Progenitor cell of endocrine pancreas (in vitro differentiated cells): Measurements from ENCODE around the gene GRIK5. TPM values are rescaled to one million over a fixed set of nuclear protein-coding genes. Genes with fewer than 3 reads are reported as not detected.

Source experiments
- DNase-seq: peaks from one replicate; pipeline ENCODE4 v3.0.0; 2021; ENCODE audit warnings: low spot score; ENCODE audit not compliant: unreplicated experiment
- H3K27ac Mint-ChIP-seq: 2 replicates; pipeline ENCODE4 v1.8.0; 2021; ENCODE audit warnings: mild to moderate bottlenecking, moderate library complexity, mixed read lengths
- H3K27me3 Mint-ChIP-seq: 2 replicates; pipeline ENCODE4 v1.8.0; 2021; ENCODE audit warnings: mixed read lengths
- H3K36me3 Mint-ChIP-seq: 2 replicates; pipeline ENCODE4 v1.8.0; 2022; ENCODE audit warnings: mixed read lengths; ENCODE audit not compliant: insufficient read depth
- H3K4me1 Mint-ChIP-seq: 2 replicates; pipeline ENCODE4 v1.8.0; 2021; ENCODE audit warnings: low read depth, mixed read lengths
- H3K4me3 Mint-ChIP-seq: 2 replicates; pipeline ENCODE4 v1.8.0; 2021; ENCODE audit warnings: low read depth, mild to moderate bottlenecking, moderate library complexity, mixed read lengths
- H3K9me3 Mint-ChIP-seq: 2 replicates; pipeline ENCODE4 v1.8.0; 2021; ENCODE audit warnings: low read depth, mixed read lengths
- CTCF ChIP-seq: fragments of 200-600 bp; sonication (generic); IDR thresholded peaks from one replicate; pipeline ENCODE4 v1.5.0; 2021; ENCODE audit warnings: antibody characterized with exemption, mild to moderate bottlenecking; ENCODE audit not compliant: unreplicated experiment
- total RNA-seq: library from RNA; stranded (reverse); gene quantifications from 2 replicates; pipeline ENCODE4 v1.2.1, GENCODE V29; 2021

GRIK5 gene
- total RNA-seq, 1 donor from 2014 or later: 11.6 TPM

GRCh38 chr19:42068361-42068755 lies 1.6 kb downstream of the GRIK5 start:
- H3K27me3 Mint-ChIP-seq: peaks cover 12% of the 10 kb centered on the region
- no peaks in the 10 kb centered on the region for H3K9me3 Mint-ChIP-seq
- H3K27ac Mint-ChIP-seq: no peak overlapping the region
- H3K36me3 Mint-ChIP-seq: no peaks in the 10 kb centered on the region
- no peak for DNase-seq
- H3K4me3 Mint-ChIP-seq: no peak overlapping the region
- no peak for TF ChIP-seq CTCF
- H3K4me1 Mint-ChIP-seq: no peaks in the 10 kb centered on the region

GRCh38 chr19:42067315-42067888 lies 2.6 kb downstream of the GRIK5 start:
- Mint-ChIP-seq H3K27me3 (peaks cover 9% of the 10 kb centered on the region), H3K9me3 (no peaks in the 10 kb centered on the region), H3K27ac (no peak overlapping the region), H3K4me1 (no peaks in the 10 kb centered on the region), H3K4me3 (no peak overlapping the region), H3K36me3 (no peaks in the 10 kb centered on the region)
- no peak for TF ChIP-seq CTCF
- no peak for DNase-seq

GRCh38 chr19:42066075-42066754 lies 3.8 kb downstream of the GRIK5 start:
- no peak for DNase-seq
- Mint-ChIP-seq H3K36me3 (no peaks in the 10 kb centered on the region), H3K4me1 (no peaks in the 10 kb centered on the region), H3K27me3 (peaks cover 9% of the 10 kb centered on the region), H3K9me3 (no peaks in the 10 kb centered on the region), H3K27ac (no peak overlapping the region), H3K4me3 (no peak overlapping the region)
- no peak for TF ChIP-seq CTCF

GRCh38 chr19:42065511-42065910 lies 4.5 kb downstream of the GRIK5 start:
- Mint-ChIP-seq H3K4me3 (no peak overlapping the region), H3K27me3 (peaks cover 4% of the 10 kb centered on the region), H3K36me3 (no peaks in the 10 kb centered on the region), H3K27ac (no peak overlapping the region), H3K4me1 (no peaks in the 10 kb centered on the region), H3K9me3 (no peaks in the 10 kb centered on the region)
- no peak for TF ChIP-seq CTCF
- no peak for DNase-seq

- TF ChIP-seq CTCF: no peak
- DNase-seq: no peak
- H3K4me1 Mint-ChIP-seq: no peaks in the 10 kb centered on the region
- H3K9me3 Mint-ChIP-seq: no peaks in the 10 kb centered on the region
- H3K27ac Mint-ChIP-seq: no peak overlapping the region
- H3K27me3 Mint-ChIP-seq: no peaks in the 10 kb centered on the region
- H3K36me3 Mint-ChIP-seq: no peaks in the 10 kb centered on the region
- H3K4me3 Mint-ChIP-seq: no peak overlapping the region
Observed at GRCh38 chr19:42065051-42065450, 5.0 kb downstream of the GRIK5 start.
